Measurements from ENCODE around the gene PRPF31. TPM values are rescaled to one million over a fixed set of nuclear protein-coding genes. Genes with fewer than 3 reads are reported as not detected.
"Not testable (repeated sequence)": the region's sequence is repeated elsewhere in the genome, so short reads cannot be mapped to it uniquely, and the experiment has no call there.

PRPF31 gene
- total RNA-seq, 1 donor from 2014 or later: 48.6 TPM

DNA sequence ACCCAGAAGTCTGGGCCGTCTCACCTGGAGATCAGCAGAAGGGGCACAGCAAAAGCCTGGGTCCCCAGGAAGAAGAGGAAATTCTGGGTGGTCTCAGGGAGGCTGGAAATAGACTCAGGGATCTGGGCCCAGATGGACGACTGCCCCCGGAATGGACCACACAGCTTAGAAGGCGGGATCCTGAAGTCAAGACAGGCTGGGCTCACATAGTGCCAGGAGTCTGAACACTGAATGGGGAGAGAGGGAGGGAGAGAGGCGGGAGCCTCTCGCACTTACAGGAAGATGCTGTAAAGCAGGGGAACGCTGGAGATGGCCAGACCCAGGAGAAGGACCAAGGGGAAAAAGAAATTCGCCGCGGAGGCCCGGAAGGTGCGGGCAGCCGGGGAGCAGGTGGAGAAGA is 45.3 kb downstream of the PRPF31 start:
- DNase-seq (ENCODE audit: low read depth in 2 of 2): no peak

DNA sequence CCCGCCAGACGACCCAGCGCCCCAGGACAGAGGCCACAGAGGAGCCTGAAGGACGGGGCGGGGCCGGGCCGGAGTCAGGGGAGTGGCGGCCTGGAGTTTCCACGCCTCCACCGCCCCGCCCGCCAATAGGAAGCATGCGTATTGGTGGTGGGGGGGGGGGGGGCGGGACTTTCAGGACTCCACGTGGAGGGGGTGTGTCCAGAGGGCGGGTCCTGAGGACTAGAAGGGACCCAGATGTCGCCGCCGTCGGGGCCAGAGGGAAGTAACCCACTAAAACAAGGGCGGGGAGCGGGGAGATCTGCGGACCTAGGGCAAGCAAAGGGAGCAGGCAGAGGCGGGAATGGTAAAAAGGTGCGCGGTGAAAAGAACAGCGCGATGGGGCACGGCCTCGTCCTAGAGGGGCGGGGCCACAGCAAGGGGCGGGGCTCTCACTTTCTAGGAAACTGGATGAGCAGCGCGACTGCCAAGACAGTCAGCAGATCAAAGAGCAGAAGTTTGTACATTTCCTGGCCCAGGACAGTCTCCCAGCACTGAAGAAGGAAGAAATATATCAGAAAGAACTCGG is 46.8 kb downstream of the PRPF31 start:
- DNase-seq (ENCODE audit: low read depth in 2 of 2): peak; percentile 76 to 79

DNA sequence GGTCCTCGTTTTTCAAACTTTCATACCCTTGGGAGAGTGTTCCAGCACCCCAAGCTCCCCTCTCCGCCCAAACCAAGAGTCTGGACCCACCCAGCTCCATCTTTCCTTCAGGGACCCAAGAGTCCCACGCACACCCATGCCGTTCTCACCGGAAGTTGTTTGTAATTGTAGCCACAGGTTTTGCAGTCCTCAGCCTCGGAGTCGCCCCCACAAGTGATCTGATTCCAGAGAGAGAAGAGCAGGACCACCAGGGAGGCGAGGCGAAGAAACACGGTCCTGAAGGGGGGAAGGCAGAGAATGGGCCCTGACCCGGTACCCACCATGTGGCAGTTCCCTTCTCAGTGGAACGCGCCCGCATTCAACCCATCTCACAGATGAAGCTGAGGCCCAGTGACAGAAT is 47.3 kb downstream of the PRPF31 start:
- DNase-seq (ENCODE audit: low read depth in 2 of 2): no peak

DNA sequence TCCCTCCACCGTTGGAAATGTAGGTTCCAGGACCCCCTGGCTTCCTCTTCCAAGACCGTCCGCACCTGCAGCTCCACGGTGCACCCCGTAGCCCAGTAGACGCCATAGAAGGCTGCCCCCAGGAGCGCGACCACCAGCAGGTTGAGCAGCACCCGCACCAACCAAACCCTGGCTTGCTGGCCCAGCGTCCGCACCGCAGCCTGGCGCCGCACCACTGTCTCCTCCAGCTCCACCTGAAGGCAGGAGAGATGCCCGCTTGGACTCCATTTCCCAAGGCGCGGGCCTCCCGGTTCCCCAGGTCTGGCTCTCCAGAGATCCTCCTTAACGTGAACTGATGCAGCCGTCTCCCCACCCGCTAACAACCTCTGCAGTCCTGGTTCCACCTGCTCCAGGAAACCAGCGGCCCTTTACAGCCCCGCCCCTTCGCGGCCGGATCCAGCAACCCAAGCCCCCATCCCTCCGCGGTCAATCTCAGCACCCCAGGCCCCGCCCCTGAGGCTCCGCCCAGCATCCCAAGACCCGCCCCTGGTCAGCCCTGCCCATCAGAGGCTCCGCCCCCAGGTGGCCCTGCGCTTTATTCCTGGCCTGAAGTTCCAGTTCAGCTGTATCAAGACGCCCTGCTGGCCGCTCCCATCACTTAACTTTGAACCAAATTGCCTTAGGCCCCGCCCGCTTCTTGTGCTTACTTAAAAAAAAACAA is 49.0 kb downstream of the PRPF31 start:
- peak; percentile 47 to 54 for DNase-seq (ENCODE audit: low read depth in 2 of 2)

DNA sequence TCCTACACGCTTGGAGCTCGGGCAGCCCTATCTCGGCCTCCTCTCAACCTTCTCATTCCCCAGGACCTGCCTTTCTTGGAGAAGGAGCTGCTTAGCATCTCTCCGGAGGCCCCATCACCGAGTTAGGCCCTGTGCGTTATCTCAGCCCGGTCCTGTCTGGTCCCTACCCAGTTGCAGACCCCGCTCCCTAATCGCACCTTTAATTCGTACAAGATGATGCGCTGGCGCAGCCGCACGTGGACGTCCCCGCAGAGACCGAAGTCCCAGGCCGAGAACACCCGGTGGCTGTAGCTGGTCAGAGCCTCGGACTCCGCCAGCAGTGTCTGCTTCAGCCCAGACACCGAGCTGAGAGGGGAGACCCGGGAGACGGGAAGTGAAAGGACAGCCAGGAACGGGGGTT is 49.7 kb downstream of the PRPF31 start:
- no peak for DNase-seq (ENCODE audit: low read depth in 2 of 2)

DNA sequence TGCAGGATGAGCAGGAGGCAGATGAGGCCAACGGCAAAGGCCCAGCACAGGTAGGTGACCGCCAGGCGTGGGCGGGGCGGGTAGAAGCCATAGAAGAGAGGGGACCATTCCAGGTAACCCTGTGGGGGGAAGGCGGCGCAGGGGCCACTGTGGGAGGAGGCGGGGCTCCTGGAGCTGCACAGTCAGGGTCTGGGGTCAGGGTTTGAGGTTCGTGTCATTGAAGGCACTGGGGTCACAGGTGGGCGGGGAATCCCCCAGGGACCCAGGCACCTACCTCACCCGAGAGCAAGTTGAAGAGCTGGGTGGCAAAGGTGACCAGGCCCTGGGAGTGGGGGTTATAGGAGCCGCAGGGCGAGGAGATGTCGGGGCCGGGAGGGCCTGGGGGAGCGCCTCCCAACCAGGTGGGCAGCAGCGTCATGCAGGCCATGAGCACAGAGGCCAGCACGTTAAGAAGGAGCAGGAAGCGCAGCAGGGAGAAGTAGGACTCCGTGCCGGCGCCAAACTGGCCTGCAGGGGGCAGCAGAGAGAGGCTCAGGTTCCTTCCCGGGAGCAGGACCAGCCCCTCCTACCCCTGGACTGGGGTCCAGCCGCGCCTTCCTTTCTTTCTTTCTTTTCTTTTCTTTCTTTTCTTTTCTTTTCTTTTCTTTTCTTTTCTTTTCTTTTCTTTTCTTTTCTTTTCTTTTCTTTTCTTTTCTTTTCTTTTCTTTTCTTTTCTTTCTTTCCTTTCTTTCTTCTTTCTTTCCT is 52.8 kb downstream of the PRPF31 start:
- peak; percentile 80 to 82 for DNase-seq (ENCODE audit: low read depth in 2 of 2)

DNA sequence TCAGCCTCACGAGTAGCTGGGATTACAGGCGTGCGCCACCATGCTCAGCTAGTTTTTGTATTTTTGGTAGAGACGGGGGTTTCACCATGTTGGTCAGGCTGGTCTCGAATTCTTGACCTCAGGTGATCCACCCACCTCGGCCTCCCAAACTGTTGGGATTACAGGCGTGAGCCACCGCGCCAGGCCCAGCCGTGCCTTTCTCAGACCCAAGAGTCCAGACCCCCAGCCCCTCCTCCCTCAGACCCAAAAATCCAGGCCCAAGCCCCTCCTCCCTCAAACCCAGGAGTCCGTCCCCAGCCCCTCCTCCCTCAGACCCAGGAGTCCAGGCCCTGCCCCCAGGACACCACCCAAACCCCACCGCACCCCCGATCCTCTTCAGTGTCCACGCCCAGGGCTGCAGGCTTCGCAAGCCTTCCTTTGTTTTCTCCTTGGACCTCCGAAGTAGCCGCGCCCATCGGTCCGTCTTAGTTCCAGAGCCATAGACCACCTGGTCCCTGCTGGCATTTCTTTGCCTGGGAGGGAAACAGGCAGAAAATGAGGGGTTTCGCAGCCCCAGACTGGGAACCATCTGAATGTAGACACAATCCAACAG is 53.7 kb downstream of the PRPF31 start:
- DNase-seq (ENCODE audit: low read depth in 2 of 2): no peak

DNA sequence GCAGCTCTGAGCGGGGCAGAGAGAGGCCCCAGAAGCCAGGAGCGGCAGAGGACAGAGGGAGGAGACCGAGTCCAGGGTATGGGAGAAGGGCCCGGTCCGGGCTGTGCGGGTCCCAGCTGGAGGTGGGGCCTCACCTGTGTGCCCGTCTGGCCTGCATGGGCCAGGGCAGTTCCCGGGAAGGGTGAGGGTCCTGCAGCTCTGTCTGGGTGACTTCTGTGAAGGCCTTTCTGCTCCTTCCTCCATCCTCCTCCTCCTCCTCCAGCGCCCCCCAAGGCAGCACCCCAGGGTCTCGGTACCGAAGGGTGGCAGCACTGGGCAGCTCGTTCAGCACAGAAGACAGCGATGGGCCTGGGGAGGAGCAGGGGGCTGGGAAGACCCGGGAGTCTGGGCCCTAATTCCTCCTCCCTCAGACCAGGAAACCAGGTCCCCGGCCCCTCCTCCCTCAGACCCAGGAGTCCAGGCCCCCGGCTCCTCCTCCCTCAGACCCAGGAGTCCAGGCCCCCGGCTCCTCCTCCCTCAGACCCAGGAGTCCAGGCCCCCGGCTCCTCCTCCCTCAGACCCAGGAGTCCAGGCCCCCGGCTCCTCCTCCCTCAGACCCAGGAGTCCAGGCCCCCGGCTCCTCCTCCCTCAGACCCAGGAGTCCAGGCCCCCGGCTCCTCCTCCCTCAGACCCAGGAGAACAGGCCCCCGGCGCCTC is 56.3 kb downstream of the PRPF31 start:
- not testable (repeated sequence) for DNase-seq (ENCODE audit: low read depth in 2 of 2)

DNA sequence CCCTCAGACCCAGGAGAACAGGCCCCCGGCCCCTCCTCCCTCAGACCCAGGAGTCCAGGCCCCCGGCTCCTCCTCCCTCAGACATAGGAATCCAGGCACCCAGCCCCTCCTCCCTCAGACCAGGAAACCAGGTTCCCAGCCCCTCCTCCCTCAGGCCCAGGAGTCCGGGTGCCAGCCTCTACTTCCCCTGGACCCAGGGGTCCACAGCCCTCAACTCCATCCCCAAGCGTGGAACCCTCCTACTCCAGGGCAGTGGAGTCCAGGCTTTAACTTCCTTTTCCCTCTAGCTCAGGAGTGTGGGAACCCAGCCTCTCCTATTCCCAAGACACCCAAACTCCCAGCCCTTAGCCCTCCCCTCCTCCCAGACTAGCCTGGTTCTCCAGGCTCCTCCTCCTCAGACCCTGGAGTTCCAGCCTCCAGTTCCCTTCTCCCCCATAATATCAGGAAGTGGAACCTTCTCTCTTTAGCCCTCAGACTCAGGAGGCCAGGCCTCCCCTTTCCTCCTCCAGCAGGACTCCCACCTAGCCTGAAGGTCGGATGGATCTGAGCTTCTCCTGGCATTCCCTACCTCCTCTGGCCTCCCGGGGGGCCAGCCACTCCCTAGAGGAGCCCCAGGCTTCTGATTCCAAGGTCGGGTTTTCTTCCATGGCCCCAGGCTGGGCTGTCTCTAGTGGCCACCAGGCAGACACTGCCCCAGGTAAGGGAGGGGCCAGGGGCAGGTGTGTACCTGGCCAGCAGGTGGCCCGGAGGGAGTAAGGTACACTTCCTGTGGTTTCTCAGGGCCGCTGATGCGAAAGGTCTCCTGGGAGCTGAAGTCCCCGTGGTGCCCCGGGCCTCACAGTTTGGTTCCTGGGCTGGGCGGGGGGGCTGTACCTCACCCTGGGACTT is 57.2 kb downstream of the PRPF31 start, which contains the start of gene TMC4:
Gene TMC4, minus strand, starts transcription at position 690 of the 888 bp plus-strand sequence. Its CDS starts 43 bp downstream, at position 647.
- no peak for DNase-seq (ENCODE audit: low read depth in 2 of 2)

DNA sequence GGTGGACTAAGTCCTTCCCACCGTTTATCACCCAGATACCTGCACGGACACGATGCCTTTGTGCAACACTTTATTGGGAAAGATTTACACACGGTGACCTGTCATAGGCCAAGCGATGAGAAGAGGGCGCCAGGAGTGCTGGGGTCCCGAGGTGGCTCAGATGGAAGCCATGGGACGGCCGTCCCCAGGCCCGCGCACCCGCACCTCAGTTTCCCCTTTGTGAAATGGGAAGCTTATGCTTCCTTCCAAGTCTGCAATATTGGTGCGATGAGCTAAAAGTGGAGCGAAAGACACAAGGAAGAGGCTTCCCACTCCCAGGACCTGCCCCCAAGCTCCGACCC is 57.8 kb downstream of the PRPF31 start:
- no peak for DNase-seq (ENCODE audit: low read depth in 2 of 2)

DNA sequence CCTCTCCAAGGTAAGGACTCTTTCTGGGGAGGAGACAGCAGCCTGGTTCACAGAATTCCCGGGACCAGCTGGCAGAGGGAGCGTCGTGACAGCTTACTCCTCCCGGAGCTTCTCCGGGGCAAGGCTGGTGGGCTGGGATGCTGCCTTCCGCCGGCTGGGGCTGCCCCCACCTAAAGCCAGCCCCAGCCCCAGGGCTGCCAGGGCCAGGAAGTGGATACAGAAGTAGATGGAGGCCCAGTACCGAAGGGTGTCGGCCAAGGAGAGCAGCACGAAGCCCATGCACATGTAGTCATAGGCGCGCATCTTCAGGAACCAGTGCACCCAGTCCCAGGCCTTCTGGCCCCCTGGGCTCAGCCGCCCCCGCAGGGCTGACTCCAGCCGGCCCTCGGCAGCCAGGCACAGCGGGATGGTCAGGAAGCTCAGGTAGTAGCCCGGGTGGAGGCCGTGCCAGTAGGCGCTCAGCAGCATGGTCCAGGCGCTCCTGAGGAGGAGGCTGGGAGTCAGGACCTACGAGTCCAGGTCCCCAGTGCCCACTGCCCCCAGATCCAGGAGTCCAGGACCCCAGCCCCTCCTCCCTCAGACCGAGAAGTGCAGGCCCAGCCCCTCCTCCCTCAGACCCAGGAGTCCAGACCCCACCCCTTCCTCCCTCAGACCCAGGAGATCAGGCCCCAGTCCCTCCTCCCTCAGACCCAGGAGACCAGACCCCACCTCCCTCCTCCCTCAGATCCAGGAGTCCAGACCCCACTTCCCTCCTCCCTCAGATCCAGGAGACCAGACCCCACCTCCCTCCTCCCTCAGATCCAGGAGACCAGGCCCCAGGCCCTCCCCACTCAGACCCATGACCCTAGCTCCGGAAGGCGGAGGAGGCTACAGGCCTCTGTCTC is 58.6 kb downstream of the PRPF31 start:
- DNase-seq (ENCODE audit: low read depth in 2 of 2): no peak

DNA sequence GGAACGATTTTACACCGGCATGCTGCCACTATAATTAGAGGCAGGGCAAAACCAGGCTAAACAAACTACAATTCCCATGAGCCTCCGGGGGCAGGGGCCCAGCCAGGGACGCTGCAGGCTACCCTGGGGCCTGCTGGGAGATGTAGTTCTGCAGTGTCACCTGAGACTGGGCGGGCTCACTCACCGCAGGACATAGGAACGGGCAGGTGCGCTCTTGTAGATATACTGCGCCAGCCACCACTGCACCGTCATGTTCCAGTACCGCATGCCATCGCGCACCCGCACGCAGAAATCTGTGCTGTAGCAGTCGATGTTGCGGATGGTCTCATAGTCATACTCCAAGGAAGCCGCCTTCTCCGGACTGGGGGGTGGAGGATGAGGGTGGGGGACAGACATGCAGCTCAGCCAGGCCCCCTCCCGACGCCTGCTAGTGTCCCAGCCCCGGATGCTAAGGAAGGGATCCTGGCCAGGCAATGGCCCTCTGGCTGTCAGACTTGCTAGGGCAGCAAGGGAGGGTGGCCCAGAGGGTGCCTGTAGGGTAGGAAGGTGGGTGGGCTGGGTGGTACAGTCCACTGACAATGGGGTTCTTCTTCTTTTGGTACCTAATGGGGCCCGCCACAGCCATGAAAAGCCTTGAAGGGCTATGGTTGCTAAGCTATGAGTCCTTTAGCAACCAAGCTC is 63.2 kb downstream of the PRPF31 start:
- DNase-seq (ENCODE audit: low read depth in 2 of 2): peak in 1 of 2 donors; percentile 36

DNA sequence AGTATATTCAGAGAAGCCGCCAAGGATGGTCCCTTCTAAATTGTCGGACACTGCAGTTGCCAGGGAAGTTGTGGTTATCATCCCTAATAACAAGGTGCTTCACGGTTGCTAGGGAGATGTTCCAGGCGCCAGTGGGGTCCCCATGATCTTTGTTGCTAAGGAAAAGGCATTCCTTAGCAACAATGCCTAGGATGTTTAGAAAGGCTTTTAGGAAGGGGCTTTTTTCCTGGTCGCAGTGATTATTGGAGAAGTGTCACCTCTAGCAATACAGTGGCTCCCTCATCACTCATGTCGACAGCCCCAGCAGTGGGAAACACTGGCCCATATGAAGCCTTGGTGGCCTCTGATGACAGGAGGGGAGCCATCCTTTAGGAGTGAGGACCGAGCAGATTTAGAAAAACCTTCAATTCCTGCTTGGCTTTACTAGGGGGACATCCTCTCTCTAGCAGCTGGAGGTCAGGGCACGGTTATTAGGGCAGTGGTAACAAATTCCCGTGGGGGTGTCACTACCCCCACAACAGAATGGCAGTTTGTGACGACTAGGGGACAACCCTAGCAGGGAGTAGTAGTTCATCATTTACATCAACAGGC is 63.8 kb downstream of the PRPF31 start:
- no peak for DNase-seq (ENCODE audit: low read depth in 2 of 2)

DNA sequence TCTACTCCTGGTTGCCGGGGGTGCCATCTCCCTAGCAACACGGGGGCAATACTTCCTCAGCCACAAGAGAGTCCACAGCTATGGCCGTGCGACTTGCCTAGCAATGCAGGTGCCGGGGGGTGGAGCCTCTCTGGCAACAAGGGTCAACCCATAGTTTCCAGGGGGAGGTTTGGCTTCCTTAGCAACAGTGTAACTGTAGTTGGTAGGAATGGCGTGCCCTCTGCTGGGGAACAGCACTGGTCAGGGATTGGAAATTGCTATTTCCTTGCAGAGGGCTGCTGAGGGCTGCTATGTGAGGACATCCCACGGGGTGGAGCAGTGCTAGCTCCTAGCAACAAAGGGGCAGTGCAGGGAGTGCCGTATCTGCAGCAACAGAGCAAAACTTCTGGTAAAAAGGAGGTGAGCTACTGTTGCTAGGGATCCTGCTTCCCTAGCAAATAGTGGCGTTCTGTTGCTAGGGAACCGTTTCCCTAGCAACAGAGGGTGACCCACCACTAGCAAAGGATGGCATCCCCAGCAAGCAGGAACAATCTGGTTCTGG is 64.4 kb downstream of the PRPF31 start:
- DNase-seq (ENCODE audit: low read depth in 2 of 2): peak; percentile 61 to 93

DNA sequence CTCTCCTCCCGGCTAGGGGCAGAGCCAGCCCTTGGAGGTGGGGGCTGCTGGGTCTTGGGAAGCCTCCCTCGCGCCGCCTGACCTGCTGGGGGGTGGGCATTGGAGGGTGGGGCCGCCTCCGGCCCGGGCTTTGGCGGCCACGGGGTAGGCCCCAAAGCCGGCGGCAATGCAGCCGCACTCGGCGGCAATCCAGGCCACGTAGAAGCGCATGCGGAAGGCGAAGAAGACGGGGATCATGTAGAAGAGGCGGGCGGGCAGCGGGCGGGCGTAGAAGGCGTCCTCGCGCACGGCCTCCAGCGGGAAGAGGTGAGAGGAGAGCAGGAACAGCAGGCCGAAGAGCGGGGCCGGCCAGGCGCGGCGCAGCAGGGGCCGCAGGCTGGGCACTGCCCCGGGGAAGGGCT is 65.1 kb downstream of the PRPF31 start:
- DNase-seq (ENCODE audit: low read depth in 2 of 2): no peak
